HG03064 (cell line): ENCODE measurements around the gene SLC24A3.

Source experiments
- ATAC-seq: cut with Tn5 transposase; IDR thresholded peaks from one replicate; pipeline ENCODE4 v1.9.1; 2021; ENCODE audit warnings: low read depth; ENCODE audit not compliant: unreplicated experiment

The SLC24A3 gene

GRCh38 chr20:19524691-19525090 is 312.2 kb downstream of the SLC24A3 start:
- ATAC-seq, result no peak

- ATAC-seq, result no peak
Measured at GRCh38 chr20:19527509-19527908, 315.1 kb downstream of the SLC24A3 start.

GRCh38 chr20:19528286-19529030 is 316.0 kb downstream of the SLC24A3 start:
- ATAC-seq, result no peak

- ATAC-seq, result no peak
Measured at GRCh38 chr20:19530006-19530405, 317.6 kb downstream of the SLC24A3 start.

- no peak for ATAC-seq
Measured at GRCh38 chr20:19531446-19531845, 319.0 kb downstream of the SLC24A3 start.

- no peak for ATAC-seq
Measured at GRCh38 chr20:19538556-19538955, 326.1 kb downstream of the SLC24A3 start.

- ATAC-seq, result no peak
Measured at GRCh38 chr20:19539191-19539590, 326.7 kb downstream of the SLC24A3 start.

GRCh38 chr20:19540392-19540791 is 327.9 kb downstream of the SLC24A3 start:
- no peak for ATAC-seq

- no peak for ATAC-seq
Measured at GRCh38 chr20:19543101-19543500, 330.7 kb downstream of the SLC24A3 start.

GRCh38 chr20:19544684-19545083 is 332.2 kb downstream of the SLC24A3 start:
- no peak for ATAC-seq

- ATAC-seq, result no peak
Measured at GRCh38 chr20:19546648-19547047, 334.2 kb downstream of the SLC24A3 start.

- ATAC-seq, result no peak
Measured at GRCh38 chr20:19547547-19547946, 335.1 kb downstream of the SLC24A3 start.

- ATAC-seq, result no peak
Measured at GRCh38 chr20:19549896-19550295, 337.5 kb downstream of the SLC24A3 start.

GRCh38 chr20:19552221-19553180 is 340.1 kb downstream of the SLC24A3 start:
- no peak for ATAC-seq

- no peak for ATAC-seq
Measured at GRCh38 chr20:19554666-19555065, 342.2 kb downstream of the SLC24A3 start.

- no peak for ATAC-seq
Measured at GRCh38 chr20:19555726-19556125, 343.3 kb downstream of the SLC24A3 start.

- ATAC-seq, result no peak
Measured at GRCh38 chr20:19557291-19557690, 344.8 kb downstream of the SLC24A3 start.

GRCh38 chr20:19560881-19561480 is 348.5 kb downstream of the SLC24A3 start:
- ATAC-seq, result no peak

GRCh38 chr20:19562426-19562825 is 350.0 kb downstream of the SLC24A3 start:
- no peak for ATAC-seq

- ATAC-seq, result no peak
Measured at GRCh38 chr20:19564261-19564660, 351.8 kb downstream of the SLC24A3 start.

GRCh38 chr20:19565736-19566135 is 353.3 kb downstream of the SLC24A3 start:
- no peak for ATAC-seq
